GM20000 (cell line): ENCODE data around the gene OCLN.
"Not testable (repeated sequence)": the region's sequence is repeated elsewhere in the genome, so short reads cannot be mapped to it uniquely, and the experiment has no call there.

ENCODE experiments used
- DNase-seq: peaks from one replicate; pipeline ENCODE4 v3.0.0; 2012; ENCODE audit warnings: low spot score
- TF ChIP-seq, protein P1 (sequence below): IDR thresholded peaks from 2 replicates; pipeline ENCODE4 v1.5.1; 2012; ENCODE audit warnings: mild to moderate bottlenecking, control low read depth; ENCODE audit errors: extremely low read depth, missing control alignments

Gene OCLN

DNA sequence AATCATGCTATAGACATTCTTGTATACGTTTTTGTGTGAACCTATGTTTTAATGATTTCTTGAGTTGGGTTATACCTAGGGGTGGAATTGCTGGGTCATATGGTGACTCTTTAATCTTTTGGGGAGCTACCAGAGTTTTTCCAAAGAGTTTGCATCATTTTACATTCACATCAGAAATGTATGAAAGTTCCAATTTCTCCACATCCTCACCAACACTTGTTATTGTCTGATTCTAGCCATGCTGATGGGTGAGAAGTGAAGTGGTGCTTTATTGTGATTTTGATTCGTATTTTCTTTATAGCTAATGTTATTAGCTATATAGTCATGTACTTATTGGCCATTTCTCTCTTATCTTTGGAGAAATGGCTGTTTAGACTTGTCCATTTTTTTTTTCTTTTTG lies 18.1 kb downstream of the OCLN start:
- TF ChIP-seq, protein P1, sequence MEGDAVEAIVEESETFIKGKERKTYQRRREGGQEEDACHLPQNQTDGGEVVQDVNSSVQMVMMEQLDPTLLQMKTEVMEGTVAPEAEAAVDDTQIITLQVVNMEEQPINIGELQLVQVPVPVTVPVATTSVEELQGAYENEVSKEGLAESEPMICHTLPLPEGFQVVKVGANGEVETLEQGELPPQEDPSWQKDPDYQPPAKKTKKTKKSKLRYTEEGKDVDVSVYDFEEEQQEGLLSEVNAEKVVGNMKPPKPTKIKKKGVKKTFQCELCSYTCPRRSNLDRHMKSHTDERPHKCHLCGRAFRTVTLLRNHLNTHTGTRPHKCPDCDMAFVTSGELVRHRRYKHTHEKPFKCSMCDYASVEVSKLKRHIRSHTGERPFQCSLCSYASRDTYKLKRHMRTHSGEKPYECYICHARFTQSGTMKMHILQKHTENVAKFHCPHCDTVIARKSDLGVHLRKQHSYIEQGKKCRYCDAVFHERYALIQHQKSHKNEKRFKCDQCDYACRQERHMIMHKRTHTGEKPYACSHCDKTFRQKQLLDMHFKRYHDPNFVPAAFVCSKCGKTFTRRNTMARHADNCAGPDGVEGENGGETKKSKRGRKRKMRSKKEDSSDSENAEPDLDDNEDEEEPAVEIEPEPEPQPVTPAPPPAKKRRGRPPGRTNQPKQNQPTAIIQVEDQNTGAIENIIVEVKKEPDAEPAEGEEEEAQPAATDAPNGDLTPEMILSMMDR, result no peak
- no peak for DNase-seq

DNA sequence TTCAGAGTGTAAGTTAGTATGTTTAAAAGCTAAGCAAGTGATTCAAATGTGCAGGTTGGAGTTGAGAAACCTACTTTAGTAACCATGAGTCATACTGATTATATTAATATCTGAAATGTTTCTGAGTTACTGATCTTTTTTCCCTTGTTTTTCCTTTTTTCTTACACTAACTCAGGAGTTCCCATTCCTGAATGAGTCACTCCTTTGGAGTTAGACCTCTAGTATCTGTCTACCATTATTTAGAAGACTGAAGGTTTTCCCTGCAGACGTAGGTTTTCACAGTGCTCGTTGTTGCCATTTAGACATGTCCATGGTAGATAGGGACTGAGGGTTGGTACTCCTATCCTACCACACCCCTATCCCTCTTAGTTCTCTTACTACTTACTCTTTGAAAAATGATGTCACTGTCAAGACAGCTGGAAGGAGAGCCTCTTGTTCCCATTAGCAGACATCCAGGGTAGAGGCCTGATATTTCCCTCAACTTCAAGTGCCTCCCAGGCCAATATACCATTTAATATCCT lies 20.2 kb downstream of the OCLN start:
- TF ChIP-seq, protein P1, result no peak
- no peak for DNase-seq

DNA sequence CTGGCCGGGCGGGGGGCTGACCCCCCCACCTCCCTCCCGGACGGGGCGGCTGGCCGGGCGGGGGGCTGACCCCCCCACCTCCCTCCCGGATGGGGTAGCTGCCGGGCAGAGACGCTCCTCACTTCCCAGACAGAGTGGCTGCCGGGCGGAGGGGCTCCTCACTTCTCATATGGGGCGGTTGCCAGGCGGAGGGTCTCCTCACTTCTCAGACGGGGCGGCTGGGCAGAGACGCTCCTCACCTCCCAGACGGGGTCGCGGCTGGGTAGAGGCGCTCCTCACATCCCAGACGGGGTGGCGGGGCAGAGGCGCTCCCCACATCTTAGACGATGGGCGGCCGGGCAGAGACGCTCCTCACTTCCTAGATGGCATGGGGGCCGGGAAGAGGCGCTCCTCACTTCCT lies 23.0 kb downstream of the OCLN start:
- not testable (repeated sequence) for DNase-seq

DNA sequence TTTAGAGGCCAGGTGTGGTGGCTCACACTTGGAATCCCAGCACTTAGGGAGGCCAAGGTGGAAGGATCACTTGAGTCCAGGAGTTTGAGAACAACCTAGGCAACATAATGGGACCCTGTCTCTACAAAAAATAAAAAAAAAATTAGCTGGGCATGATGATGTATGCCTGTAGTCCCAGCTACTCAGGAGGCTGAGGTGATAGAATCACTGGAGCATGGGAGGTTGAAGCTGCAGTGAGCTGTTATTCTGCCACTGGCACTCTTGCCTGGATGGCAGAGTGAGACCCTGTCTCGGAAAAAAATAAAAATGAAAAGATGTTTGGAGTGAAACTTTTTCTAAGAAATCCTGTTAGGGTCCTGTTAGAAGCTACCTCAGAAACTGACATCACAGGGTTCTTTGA lies 24.2 kb downstream of the OCLN start:
- DNase-seq, result no peak
- TF ChIP-seq, protein P1, result no peak

DNA sequence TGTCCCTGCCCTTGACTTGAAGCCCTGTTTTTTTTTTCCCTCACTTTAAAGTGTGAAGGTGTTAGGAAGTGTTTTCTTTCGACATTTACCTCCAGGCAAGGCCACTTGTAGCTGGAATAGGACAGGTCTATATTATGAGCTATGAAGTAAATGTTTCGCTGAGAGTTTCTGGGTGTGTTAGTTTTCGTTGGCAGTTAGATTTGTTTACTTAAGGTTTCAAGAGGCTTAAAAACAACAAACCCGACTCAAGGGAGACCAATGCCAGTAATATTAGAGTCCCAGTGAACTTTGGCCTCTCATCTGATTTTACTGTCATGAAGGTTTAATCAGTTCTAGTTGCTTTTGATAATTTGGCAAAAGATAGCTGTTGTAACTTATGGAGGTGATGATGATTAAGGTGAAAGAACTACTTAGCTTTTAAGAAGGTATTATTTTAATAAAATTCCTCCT lies 25.2 kb downstream of the OCLN start:
- TF ChIP-seq, protein P1, result no peak
- DNase-seq, result no peak

DNA sequence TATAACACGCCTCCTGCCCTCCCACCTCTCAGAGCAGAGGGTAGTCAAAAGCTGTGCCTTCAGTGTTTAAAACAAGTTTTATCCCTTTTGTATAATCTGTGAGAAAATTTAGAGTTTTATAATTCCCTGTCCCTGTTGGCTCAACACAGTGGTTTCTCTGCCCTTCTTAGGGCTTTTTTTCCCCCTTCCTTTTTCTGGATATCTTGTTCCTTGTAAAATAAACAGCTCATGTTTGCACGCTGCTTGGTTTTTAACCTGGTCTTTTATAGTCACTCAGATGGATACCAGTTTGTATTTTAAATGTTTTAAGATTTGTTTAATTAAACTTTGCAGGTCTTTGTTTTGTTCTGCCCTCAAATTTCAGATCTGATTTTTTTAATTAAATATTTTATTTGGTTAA lies 26.7 kb downstream of the OCLN start:
- TF ChIP-seq, protein P1, result no peak
- DNase-seq, result no peak

DNA sequence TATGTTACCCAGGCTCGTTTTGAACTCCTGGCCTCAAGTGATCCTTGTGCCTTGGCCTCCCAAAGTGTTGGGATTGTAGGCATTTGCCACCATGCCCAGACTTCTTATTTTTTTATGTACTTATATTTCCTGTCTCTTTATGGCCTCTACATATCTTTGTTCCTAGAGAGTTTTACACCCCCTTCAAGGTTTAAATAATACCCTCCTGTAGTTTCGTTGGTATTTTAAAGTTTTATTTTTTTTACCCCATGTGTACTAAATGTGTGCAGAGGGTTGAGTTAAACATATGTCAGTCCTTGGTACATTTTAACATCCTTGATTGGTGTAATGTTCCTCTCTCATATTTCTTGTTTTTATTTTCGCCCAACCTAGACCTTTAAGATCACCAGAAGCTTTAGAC lies 29.4 kb downstream of the OCLN start:
- DNase-seq, result no peak
- TF ChIP-seq, protein P1, result no peak

DNA sequence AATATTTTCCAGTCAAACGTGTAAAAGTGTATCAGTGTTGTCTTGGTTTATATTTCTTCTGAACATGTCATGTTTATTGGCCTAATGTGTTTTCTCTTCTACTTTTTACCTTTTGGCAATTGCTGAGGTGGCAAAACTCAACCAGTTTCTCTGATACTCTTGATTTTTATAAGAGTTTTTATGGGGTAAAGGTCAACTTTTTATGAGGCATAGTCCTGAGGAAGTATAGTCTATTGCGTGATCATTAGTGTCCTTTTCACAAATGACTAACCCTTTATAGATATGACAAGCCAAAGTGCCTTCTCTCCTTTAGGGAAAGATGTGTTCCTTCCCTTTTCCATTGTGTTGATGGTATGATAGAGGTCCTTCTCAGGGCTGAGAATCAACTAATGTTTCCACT lies 32.9 kb downstream of the OCLN start:
- TF ChIP-seq, protein P1, result no peak
- DNase-seq, result no peak
